Nucleus accumbens (tissue), 56 donors: ENCODE data around the gene PALM.
A peak's percentile ranks its signal among the peaks of the same experiment; 100 is the strongest.
"Not testable (repeated sequence)": the region's sequence is repeated elsewhere in the genome, so short reads cannot be mapped to it uniquely, and the experiment has no call there.

Experiments
- DNase-seq, 56 donors: peaks; one replicate each; lab custom pipeline; 2025; lab: John Stamatoyannopoulos, UW

Gene PALM, protein sequence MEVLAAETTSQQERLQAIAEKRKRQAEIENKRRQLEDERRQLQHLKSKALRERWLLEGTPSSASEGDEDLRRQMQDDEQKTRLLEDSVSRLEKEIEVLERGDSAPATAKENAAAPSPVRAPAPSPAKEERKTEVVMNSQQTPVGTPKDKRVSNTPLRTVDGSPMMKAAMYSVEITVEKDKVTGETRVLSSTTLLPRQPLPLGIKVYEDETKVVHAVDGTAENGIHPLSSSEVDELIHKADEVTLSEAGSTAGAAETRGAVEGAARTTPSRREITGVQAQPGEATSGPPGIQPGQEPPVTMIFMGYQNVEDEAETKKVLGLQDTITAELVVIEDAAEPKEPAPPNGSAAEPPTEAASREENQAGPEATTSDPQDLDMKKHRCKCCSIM

DNA sequence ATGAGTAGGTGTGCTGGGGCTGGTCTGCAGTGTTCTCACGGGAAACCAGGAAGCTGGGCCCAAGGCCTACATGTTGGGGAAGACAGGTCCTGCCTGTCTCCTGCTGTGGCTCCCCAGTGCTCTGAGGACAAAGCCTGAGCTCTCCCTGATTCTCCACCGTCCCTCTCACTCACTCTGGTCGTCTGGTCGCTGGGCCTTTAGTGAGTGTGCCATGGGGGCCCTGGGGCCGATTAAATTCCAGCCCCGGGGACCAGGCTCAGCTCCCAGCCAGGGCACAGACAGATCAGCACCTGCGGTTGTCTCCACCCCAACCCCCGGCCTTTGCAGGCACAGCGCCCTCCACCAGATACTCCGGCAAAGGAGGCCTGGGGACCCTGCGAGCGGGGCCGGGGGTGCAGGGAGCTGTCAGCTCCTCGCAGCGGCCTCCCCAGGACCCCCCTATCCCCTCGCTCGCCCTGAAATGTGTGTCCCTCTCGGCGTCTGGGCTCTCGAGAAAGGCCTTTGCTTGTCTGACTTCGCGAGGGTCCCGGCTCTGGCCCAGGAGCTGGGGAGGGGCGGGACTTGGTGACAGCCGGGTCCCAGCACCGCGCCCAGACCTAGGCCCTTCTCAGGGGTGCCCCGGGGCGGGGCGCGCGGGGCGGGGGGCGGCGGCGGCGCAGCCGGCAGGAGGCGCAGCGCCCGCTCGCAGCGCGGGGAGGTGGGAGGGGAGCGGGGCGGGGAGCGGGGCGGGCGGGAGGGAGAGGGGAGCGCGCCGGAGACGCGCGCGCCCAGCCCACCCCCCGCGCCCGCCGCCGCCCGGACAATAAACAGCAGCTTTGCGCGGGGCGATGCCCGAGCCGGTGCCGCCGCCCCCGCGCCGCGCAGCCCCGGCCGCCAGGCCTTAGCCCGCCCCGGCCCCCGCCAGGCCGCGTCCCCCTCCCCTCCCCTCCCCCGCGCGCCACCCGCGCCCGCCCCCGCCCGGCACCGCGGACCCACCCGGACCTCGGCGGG, at the start of gene PALM:
Gene PALM (plus strand): TSS at position 782 of the 990 bp plus-strand sequence. CDS start 212 bp downstream, outside the sequence.
- peak in 26 of 56 donors; percentile 10 to 67 (median 35) for DNase-seq

DNA sequence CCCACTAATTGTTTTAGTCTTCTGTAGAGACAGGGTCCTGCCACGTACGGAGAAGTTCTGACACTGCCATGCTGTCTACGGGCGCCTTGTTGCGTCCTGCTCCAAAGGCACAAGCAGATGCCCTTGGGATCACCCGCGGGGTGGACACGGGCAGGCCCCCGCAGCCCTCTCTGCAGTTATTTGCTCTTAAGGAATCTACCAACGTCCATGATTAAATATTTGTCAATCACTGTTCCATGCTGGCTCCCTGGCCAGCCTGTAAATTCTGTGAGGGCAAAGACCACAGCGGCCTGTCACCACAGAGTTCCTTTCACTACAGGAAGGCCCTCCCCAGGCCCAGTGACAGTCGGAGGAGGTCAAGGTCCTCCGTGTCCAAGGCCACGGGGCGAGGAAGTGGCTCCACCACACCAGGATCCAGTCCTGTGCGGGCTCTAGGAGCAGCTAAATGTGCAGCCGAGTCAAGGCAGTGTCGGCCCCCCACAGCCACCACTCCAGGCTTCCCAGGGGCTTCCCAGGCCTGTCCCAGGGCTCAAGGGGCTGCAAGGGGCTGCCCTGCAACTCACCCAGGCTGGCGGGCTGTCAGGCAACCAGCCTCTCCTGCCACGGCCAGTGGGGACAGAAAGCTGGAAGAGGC, 47.8 kb upstream of the PALM start:
- DNase-seq: no peak

DNA sequence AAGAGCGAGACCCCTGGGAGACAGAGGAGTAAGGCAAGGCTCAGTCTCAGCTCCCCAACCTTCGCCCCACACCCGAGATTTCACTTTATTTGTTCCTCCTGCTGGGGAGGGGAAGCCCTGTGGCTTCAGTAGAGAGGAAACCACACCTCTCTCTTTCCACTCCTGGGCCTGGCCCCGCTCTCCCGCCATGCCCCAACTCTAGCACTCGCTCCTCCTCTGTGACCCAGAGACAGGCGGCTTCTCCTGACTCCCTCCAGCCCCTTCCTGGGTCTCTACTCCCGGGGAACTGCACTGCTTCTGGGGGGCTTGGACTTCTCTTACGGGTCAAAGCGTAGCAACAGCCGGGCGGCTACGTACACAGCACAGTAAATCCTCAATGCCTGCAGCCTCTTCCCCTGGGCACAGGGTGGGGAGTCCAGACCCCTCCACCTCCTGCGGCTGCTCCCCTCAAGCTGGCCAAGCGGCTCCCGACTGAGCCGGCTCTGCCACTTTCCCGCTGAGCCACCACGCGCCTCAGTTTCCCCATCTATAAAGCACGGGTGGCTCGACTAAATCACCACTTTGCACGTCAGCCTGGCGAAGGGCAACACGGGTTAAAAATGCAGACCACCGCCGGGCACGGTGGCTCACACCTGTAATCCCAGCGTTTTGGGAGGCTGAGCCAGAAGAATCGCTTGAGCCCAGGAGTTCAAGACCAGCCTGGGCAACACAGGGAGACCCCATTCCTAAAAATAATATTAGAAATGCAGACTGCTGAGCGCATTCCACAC, 47.1 kb upstream of the PALM start:
- DNase-seq: no peak

DNA sequence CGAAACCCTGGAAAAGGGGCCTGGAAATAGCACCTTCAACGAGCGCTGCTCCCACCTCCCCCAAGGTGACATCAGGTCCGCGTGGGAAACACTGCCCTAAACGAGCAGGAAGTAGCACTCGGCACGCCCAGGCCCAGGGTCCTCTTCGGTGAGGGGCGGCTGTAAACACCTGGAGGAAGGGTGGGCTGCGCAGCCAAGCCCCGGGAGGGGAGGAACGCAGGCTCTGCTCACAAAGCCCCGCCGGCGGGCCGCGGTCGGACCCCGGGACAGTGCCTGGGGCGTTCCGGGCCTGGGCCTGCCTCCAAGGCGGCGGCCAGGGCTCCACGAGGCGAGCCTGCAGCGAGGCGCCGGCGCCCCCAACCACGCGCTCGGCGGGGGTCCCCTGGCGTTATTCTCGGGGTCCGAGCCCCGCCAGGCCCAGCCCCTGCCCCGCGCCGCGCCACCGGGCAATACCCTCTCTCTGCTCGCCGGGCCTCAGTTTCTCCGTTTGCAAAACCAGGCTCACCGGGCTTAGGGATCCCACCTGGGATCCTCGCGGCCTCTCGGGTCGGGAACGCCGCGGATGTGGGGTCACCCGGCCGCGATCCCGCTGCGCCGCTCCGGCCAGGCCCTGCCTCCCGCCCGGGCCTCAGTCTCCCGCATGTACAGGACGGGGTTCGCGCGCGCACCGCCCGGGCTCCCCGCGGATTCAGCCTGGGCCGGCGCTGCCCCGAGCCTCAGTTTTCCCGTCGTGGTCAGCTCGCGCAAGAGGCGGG, 46.4 kb upstream of the PALM start:
- peak in 1 of 56 donors; percentile 29 for DNase-seq

DNA sequence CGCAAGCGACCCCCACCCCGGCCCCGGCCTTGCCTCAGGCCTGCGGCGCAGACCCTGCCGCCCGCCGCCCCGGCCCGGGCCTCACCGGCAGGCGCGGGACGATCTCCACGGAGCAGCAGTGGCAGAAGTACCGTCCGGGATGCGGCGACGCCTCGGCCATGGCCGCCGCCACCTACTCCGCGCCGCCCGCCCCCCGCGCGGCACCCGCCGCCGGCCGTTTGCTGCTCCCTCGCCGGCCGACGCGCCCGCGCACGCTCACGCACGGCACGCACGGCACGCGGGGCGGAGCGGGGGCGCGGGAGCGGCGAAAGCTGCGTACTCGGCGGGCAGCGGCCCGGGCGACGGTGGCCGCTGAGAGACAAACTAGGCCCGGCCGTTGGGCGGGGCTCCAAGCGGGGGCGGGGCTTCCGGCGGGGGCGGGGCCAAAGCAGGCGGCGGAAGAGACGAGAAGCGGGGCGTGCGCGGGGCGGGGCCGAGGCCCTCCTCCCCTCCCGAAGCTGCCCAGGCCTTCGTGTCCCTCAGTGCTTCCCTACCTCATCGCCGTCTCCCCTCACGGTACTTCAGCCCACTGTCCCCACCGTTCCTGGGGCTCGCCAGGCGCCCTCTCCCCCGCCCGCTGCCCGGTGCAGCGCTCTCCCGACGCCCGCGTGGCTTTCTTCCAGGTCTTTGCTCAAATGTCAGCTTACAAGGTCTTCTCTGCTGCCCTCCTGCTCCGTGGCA, 45.6 kb upstream of the PALM start, which contains the start of gene RNF126:
Gene RNF126 (minus strand): TSS at position 253 of the 720 bp plus-strand sequence. CDS start 93 bp downstream, at position 160.
- DNase-seq: peak in 55 of 56 donors; percentile 52 to 93 (median 87)

DNA sequence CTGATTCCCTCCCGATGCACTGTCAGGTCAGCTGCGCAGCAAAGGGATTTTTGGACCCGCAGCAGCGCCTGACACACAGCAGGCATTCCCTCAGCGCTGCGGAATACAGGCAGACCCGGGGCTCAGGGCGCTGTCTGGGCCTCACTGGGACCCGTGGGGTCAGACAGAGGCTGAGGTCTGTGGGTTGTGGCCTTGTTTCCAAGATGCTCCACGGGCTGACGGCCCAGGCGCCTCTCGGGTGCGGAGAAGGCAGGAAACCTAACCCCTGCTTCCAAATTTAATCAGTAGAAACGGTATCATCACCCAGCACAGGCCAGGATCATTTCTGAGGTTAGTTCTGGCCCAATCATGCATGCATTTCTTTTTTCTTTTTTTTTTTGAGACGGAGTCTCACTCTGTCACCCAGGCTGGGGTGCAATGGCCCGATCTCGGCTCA, 45.0 kb upstream of the PALM start:
- peak in 2 of 56 donors; percentile 54 to 55 for DNase-seq

DNA sequence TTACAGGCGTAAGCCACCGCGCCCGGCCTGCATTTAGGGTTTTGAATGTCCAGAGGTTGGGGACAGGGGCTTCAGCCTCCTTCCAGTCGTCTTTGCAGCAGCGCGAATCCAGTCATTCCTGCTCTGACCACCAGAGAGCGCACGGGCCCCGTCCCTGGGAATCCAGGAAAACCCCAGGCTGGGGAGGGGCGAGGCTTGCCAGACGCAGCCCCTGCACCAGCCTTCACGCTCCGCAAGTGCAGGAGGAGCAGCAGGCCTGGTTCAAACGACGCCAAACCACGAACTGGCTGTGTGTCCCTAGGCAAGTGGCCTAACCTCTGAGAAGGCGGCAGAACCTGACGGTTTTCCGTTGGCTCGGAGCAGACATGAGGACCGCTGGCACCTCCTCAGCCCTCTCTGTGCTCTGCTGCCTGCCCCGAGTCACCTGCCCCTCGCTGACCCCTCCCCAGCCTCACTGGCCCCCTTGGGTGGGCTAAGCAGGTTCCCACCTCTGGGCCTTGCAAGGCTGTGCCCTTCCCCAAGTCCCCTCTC, 43.8 kb upstream of the PALM start:
- DNase-seq: peak in 54 of 56 donors; percentile 13 to 89 (median 66)

DNA sequence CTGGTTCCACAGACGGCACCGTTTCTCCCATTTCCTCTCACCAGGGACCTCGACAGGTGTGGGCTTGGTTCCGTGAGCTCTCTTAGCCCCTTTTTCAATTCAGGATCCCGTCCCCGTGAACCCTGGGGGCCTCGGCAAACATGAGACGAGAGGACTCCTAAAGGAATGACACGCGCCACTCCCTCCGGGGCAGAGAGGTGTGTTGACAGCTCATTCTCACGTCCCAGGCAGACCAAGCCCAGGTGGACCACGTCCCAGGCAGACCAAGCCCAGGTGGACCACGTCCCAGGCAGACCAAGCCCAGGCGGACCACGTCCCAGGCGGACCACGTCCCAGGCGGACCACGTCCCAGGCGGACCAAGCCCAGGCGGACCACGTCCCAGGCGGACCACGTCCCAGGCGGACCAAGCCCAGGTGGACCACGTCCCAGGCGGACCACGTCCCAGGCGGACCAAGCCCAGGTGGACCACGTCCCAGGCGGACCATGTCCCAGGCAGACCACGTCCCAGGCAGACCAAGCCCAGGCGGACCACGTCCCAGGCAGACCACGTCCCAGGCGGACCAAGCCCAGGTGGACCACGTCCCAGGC, 41.7 kb upstream of the PALM start:
- DNase-seq: not testable (repeated sequence)

DNA sequence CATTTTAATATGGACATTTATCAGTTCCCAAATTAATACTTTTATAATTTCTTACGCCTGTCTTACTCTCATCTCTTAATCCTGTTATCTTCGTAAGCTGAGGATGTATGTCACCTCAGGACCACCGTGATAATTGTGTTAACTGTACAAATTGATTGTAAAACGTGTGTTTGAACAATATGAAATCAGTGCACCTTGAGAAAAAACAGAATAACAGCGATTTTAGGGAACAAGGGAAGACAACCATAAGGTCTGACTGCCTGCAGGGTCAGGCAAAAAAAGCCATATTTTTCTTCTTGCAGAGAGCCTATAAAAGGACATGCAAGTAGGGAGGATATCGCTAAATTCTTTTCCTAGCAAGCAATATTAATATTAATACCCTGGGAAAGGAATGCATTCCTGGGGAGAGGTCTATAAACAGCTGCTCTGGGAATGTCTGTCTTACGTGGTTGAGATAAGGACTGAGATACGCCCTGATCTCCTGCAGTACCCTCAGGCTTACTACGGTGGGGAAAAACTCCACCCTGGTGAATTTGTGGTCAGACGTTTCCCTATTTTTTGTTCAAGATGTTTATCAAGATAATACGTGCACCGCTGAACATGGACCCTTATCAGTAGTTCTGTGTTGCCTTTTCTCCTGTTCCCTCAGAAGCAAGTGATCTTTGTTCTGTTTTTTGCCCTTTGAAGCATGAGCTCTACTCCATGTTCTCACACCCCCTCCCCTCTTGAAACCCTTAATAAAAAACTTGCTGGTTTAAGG, 39.9 kb upstream of the PALM start:
- DNase-seq: not testable (repeated sequence)

DNA sequence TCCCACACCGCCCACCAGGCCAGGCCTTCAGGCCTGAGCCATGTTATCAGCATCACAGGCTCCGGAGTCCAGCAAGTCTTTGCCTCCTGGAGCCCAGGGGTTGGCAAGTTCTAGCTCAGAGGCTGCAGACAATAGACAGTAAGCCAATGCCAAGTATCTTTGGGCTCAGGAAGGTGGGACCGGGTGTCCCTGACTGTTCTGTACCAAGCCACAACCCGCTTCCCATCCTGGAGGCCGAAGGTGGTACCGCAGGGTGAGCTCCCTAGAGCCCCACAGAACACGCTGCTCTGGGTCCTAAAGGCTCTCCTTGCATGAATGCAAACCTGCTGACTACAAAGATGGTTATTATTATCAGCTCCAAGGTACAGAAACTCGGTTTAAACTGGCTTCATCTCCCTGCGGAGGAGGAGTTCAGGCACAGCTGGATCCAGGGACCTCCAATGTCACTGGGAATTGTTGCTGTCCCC, 38.1 kb upstream of the PALM start:
- DNase-seq: no peak

DNA sequence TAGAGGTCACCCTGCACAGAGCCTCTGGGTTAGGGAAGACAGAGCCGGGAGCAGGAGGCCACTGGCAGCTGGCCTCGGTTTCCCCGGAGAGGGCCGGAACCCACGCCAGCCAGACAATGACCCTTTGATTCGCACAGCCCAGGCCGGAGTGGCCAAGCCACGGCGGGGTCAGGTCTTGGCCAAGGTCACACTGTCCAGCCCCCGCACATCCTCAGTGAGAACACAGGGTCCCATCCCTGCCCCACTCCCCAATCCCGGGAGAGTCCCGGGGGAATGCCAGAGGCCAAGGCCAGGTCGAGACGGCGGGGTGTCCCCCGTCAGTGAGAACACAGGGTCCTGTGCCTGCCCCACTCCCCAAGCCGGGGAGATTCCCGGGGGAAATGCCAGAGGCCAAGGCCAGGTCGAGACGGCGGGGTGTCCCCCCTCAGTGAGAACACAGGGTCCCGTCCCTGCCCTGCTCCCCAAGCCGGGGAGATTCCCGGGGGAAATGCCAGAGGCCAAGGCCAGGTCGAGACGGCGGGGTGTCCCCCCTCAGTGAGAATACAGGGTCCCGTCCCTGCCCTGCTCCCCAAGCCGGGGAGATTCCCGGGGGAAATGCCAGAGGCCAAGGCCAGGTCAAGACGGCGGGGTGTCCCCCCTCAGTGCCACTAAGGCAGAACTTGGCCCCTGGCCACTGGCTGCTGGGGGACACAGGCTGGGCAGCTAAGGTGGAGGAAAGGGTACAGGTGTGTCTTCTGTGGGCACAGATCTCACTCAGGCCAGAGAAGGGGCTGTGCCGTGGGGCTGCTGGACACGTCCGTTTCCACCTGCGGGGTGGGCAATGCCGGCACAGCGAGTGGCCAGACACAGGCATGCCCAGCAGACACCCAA, 34.2 kb upstream of the PALM start:
- DNase-seq: peak in 14 of 56 donors; percentile 5 to 62 (median 20)

DNA sequence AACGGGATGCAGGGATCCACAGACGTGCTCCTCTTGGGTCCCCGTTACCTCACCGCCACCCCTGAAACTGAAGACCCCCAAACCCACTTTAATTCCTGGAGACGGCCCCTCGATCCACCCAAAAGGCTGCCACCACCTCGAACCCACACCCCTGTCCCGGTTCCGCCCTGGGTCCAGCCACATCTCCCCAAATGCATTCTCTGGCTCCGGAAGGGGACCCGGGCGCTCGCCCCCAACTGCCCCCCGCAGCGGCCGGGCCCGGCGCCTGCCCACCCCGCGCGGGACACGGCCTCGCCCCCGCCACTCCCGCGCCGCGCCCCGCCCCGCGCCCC, 32.8 kb upstream of the PALM start:
- no peak for DNase-seq

DNA sequence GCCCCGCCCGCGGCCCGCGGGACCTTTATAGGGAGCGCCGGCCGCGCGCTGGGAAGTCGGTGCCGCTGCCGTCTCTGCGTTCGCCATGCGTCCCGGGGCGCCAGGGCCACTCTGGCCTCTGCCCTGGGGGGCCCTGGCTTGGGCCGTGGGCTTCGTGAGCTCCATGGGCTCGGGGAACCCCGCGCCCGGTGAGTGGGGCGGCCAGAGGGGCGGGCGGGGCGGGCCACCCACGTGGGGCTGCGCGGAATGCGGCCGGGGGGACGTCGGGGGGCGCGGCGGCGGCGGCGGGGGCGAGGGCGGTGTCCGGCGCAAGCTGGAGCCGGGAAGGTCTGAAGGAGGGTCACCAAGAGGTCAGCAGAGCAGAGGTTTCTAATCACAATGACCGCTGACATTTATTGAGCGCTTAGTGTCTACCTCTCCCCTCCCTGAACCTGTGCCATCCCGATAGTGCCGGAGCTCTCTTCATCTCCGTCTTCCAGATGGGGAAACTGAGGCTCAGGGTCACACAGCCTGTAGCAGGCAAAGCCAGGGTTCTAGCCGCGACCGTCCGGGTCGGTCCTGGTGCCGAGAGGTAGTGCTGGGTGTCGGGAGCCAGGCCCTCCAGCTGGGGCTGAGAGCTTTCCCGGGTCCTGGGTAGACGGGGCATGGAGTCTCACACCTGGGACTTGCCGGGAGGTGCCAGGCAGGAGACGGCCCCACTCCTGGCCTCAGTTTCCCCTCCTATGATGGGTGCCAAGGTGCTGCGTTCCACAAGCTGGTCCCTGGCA, 32.2 kb upstream of the PALM start, which contains the start of gene FSTL3:
Gene FSTL3 (plus strand): TSS at position 54 of the 767 bp plus-strand sequence. CDS start 32 bp downstream, at position 86.
- peak in 1 of 56 donors; percentile 25 for DNase-seq

DNA sequence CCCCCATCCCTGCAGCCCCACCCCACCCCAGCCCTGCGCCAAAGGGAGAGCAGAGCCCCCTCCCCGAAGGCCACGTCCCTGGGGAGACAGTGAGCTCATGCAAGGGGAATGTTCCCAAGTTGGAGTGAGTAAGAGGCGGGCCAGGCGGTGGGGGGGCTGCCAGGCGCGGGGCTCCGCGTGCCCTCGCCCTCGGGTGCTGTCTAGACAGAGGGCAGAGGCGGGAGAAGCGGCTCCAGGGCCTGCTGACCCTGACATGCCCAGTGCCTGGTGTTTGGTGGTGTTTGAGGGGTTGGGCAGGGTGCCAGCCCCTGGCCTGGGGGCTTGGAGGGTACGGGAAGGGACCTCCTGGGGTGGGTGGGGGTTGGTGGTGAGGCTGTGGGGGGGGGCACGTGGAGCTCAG, 31.5 kb upstream of the PALM start:
- peak in 3 of 56 donors; percentile 10 to 43 (median 39) for DNase-seq
